OCI-LY3 (cell line): ENCODE results near the gene PPP2R2D.

Experiments used
- H2AFZ ChIP-seq: fragments of 200-600, 300-600 bp; shearing (Covaris generic); 2 replicates; pipeline ENCODE4 v1.6.0; 2014; ENCODE audit warnings: antibody characterized with exemption, low read depth, low read length
- H3K27ac ChIP-seq: fragments of 200-600, 300-600 bp; sonication (generic); 2 replicates; pipeline ENCODE4 v1.5.1; 2014; ENCODE audit warnings: mild to moderate bottlenecking, low read length, moderate library complexity, mixed read lengths
- H3K27me3 ChIP-seq: fragments of 200-600, 300-600 bp; sonication (generic); 2 replicates; pipeline ENCODE4 v1.6.1; 2014; ENCODE audit warnings: low read depth, low read length, mixed read lengths
- H3K36me3 ChIP-seq: fragments of 200-600, 300-600 bp; sonication (generic); replicated peaks from 2 replicates; pipeline ENCODE3; 2014; ENCODE audit warnings: low read depth, low read length, mixed read lengths
- H3K4me1 ChIP-seq: fragments of 300-600, 200-600 bp; sonication (generic); 2 replicates; pipeline ENCODE4 v1.6.1; 2014; ENCODE audit warnings: low read length, mixed read lengths
- H3K4me2 ChIP-seq: fragments of 200-600, 300-600 bp; sonication (generic); 2 replicates; pipeline ENCODE4 v1.6.1; 2014; ENCODE audit warnings: low read length, mixed read lengths
- H3K4me3 ChIP-seq: fragments of 300-600, 200-600 bp; sonication (generic); 2 replicates; pipeline ENCODE4 v1.5.1; 2014; ENCODE audit warnings: antibody characterized with exemption, mild to moderate bottlenecking, low read length, moderate library complexity
- H3K79me2 ChIP-seq: fragments of 300-600, 200-600 bp; shearing (Covaris generic); 2 replicates; pipeline ENCODE4 v1.6.1; 2014; ENCODE audit warnings: mild to moderate bottlenecking, low read length, mixed read lengths
- H3K9ac ChIP-seq: fragments of 300-600, 200-600 bp; shearing (Covaris generic); 2 replicates; pipeline ENCODE4 v1.6.0; 2014; ENCODE audit warnings: mild to moderate bottlenecking, low read length, moderate library complexity
- H3K9me3 ChIP-seq: fragments of 200-600, 300-600 bp; shearing (Covaris generic); 2 replicates; pipeline ENCODE4 v1.6.1; 2014; ENCODE audit warnings: low read length, mixed read lengths; ENCODE audit not compliant: insufficient read depth
- H4K20me1 ChIP-seq: fragments of 200-600, 300-600 bp; sonication (generic); 2 replicates; pipeline ENCODE4 v1.6.1; 2016; ENCODE audit warnings: low read length, mixed read lengths; ENCODE audit not compliant: insufficient read depth
- CTCF ChIP-seq: fragments of 200-600, 300-600 bp; sonication (generic); IDR thresholded peaks from 2 replicates; pipeline ENCODE4 v1.5.1; 2014; ENCODE audit warnings: antibody characterized with exemption, low read length, low read depth
- EZH2phosphoT487 ChIP-seq: fragments of 200-600 bp; shearing (Covaris generic); IDR thresholded peaks from 2 replicates; pipeline ENCODE4 v1.6.1; 2018; ENCODE audit warnings: antibody characterized with exemption, mixed run types, low read depth

PPP2R2D gene

GRCh38 chr10:131902211-131902610, 1.4 kb downstream of the PPP2R2D start:
- H3K9ac ChIP-seq, result peak overlapping the region; percentile 88

DNA sequence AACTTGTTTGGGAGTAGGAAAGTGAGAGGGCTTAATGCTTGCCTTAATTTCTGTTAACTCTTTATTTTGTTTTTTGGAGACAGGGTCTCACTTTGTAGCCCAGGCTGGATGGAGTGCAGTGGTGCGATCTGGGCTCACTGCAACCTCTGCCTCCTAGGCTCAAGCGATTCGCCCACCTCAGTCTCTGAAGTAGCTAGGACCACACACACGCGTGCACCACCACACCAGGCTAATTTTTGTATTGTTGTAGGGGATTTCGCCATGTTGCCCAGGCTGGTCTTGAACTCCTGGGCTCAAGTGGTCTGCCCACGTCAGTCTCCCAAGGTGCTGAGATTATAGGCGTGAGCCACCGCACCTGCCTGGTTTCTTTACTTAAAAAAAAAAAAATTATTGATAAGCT, 1.9 kb downstream of the PPP2R2D start:
- H3K9ac ChIP-seq, result peak overlapping the region; percentile 88; the same call in 1 of the 2 replicates

More at GRCh38 chr10:131902211-131902610, 1.4 kb downstream of the PPP2R2D start:
- no peaks in the 10 kb centered on the region for H3K9me3 ChIP-seq
- H3K4me3 ChIP-seq, result peak overlapping the region; percentile 98
- H3K27me3 ChIP-seq, result peaks cover 13% of the 10 kb centered on the region
- H3K79me2 ChIP-seq, result peaks cover 60% of the 10 kb centered on the region
- TF ChIP-seq EZH2phosphoT487 (no peak), CTCF (no peak)
- peak overlapping the region; percentile 93 for H3K4me2 ChIP-seq
- no peak overlapping the region for H3K27ac ChIP-seq
- peaks cover 5% of the 10 kb centered on the region for H3K36me3 ChIP-seq
- no peak overlapping the region for H2AFZ ChIP-seq
- H3K4me1 ChIP-seq, result peaks cover 12% of the 10 kb centered on the region; the same call in 1 of the 2 replicates
- H4K20me1 ChIP-seq, result peaks cover 34% of the 10 kb centered on the region

DNA sequence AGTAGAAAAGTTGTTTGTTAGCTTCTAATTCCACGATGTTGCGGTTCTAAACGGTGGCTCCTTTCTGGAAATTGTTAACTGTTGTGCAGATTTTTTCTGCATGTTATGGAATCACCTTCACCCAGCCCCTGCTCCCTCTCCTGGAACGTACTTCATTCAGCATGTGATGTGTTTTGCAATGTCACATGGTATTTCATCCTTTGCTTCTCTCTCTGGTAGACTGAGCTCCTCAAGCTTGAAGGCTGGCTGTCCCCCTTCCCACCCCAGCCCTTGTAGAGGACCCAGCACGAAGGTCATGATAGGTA, 4.4 kb downstream of the PPP2R2D start:
- H3K27ac ChIP-seq, result no peak overlapping the region
- peaks cover 8% of the 10 kb centered on the region; the same call in 1 of the 2 replicates for H3K4me1 ChIP-seq
- H3K9me3 ChIP-seq, result no peaks in the 10 kb centered on the region
- H3K9ac ChIP-seq, result no peak overlapping the region
- H4K20me1 ChIP-seq, result peaks cover 49% of the 10 kb centered on the region
- H2AFZ ChIP-seq, result no peak overlapping the region
- no peak overlapping the region for H3K4me2 ChIP-seq
- H3K27me3 ChIP-seq, result no peaks in the 10 kb centered on the region
- no peak overlapping the region for H3K4me3 ChIP-seq
- peaks cover 88% of the 10 kb centered on the region for H3K79me2 ChIP-seq
- peaks cover 9% of the 10 kb centered on the region for H3K36me3 ChIP-seq
- TF ChIP-seq CTCF (no peak), EZH2phosphoT487 (no peak)

More for the DNA sequence above, 1.9 kb downstream of the PPP2R2D start:
- Histone ChIP-seq H3K79me2 (peaks cover 63% of the 10 kb centered on the region), H3K36me3 (peaks cover 5% of the 10 kb centered on the region), H3K4me1 (peaks cover 12% of the 10 kb centered on the region; the same call in 1 of the 2 replicates), H3K4me3 (peak overlapping the region; percentile 98), H3K9me3 (no peaks in the 10 kb centered on the region), H4K20me1 (peaks cover 34% of the 10 kb centered on the region), H2AFZ (no peak overlapping the region), H3K27ac (no peak overlapping the region), H3K4me2 (peak overlapping the region; percentile 93), H3K27me3 (peaks cover 13% of the 10 kb centered on the region)
- no peak for TF ChIP-seq EZH2phosphoT487
- TF ChIP-seq CTCF, result no peak

GRCh38 chr10:131905603-131906268, 4.9 kb downstream of the PPP2R2D start:
- peaks cover 9% of the 10 kb centered on the region for H3K36me3 ChIP-seq
- peaks cover 8% of the 10 kb centered on the region; the same call in 1 of the 2 replicates for H3K4me1 ChIP-seq
- H3K27ac ChIP-seq, result no peak overlapping the region
- H3K9ac ChIP-seq, result no peak overlapping the region
- H4K20me1 ChIP-seq, result peaks cover 54% of the 10 kb centered on the region
- no peak overlapping the region for H3K4me2 ChIP-seq
- H3K79me2 ChIP-seq, result peaks cover 93% of the 10 kb centered on the region
- no peaks in the 10 kb centered on the region for H3K27me3 ChIP-seq
- no peak for TF ChIP-seq CTCF
- TF ChIP-seq EZH2phosphoT487, result no peak
- H3K4me3 ChIP-seq, result no peak overlapping the region
- no peak overlapping the region for H2AFZ ChIP-seq
- no peaks in the 10 kb centered on the region for H3K9me3 ChIP-seq
